ENCODE results near the gene NELL1. TPM values are rescaled to one million over a fixed set of nuclear protein-coding genes. Genes with fewer than 3 reads are reported as not detected.

The NELL1 gene
- total RNA-seq, 1 donor from 2014 or later: not detected

- no peak for TF ChIP-seq CTCF (IDR thresholded peaks at IDR 0.05)
- ATAC-seq (ENCODE audit: low read depth) (no peak), DNase-seq (no peak)
- intact Hi-C loops (cut with micrococcal nuclease): no loop called here
- Mint-ChIP-seq H3K4me3 (no peak overlapping the region), H3K9me3 (peaks cover 7% of the 10 kb centered on the region), H3K27me3 (no peaks in the 10 kb centered on the region), H3K4me1 (no peaks in the 10 kb centered on the region), H3K36me3 (ENCODE audit: low read depth) (no peaks in the 10 kb centered on the region), H3K27ac (no peak overlapping the region)
- CTCF ChIA-PET: no interaction called here
- POLR2A ChIA-PET: no interaction called here
Observed at GRCh38 chr11:21323617-21324016, 654.2 kb downstream of the NELL1 start.

- ATAC-seq (ENCODE audit: low read depth) (no peak), DNase-seq (no peak)
- CTCF ChIA-PET: no interaction called here
- no peaks in the 10 kb centered on the region for H3K27me3 Mint-ChIP-seq
- POLR2A ChIA-PET: no interaction called here
- no peak overlapping the region for H3K4me3 Mint-ChIP-seq
- TF ChIP-seq CTCF (IDR thresholded peaks at IDR 0.05): no peak
- no peaks in the 10 kb centered on the region for H3K4me1 Mint-ChIP-seq
- H3K27ac Mint-ChIP-seq: no peak overlapping the region
- no peaks in the 10 kb centered on the region for H3K36me3 Mint-ChIP-seq (ENCODE audit: low read depth)
- H3K9me3 Mint-ChIP-seq: no peaks in the 10 kb centered on the region
- intact Hi-C loops (cut with micrococcal nuclease): no loop called here
Observed at GRCh38 chr11:21343204-21343603, 673.8 kb downstream of the NELL1 start.

GRCh38 chr11:21346361-21346760 lies 677.0 kb downstream of the NELL1 start:
- DNase-seq (no peak), ATAC-seq (ENCODE audit: low read depth) (no peak)
- intact Hi-C loops (cut with micrococcal nuclease): no loop called here
- Mint-ChIP-seq H3K4me1 (no peaks in the 10 kb centered on the region), H3K27me3 (no peaks in the 10 kb centered on the region), H3K36me3 (ENCODE audit: low read depth) (no peaks in the 10 kb centered on the region), H3K4me3 (no peak overlapping the region), H3K9me3 (no peaks in the 10 kb centered on the region), H3K27ac (no peak overlapping the region)
- no peak for TF ChIP-seq CTCF (IDR thresholded peaks at IDR 0.05)
- POLR2A ChIA-PET: no interaction called here
- CTCF ChIA-PET: no interaction called here

GRCh38 chr11:21350613-21351012 lies 681.2 kb downstream of the NELL1 start:
- Mint-ChIP-seq H3K4me1 (no peaks in the 10 kb centered on the region), H3K27ac (no peak overlapping the region), H3K36me3 (ENCODE audit: low read depth) (no peaks in the 10 kb centered on the region), H3K27me3 (no peaks in the 10 kb centered on the region), H3K9me3 (no peaks in the 10 kb centered on the region), H3K4me3 (no peak overlapping the region)
- DNase-seq (no peak), ATAC-seq (ENCODE audit: low read depth) (no peak)
- CTCF ChIA-PET: no interaction called here
- POLR2A ChIA-PET: no interaction called here
- TF ChIP-seq CTCF (IDR thresholded peaks at IDR 0.05): no peak
- intact Hi-C loops (cut with micrococcal nuclease): no loop called here

GRCh38 chr11:21353425-21353824 lies 684.0 kb downstream of the NELL1 start:
- Mint-ChIP-seq H3K4me1 (no peaks in the 10 kb centered on the region), H3K9me3 (peaks cover 5% of the 10 kb centered on the region), H3K4me3 (no peak overlapping the region), H3K27ac (no peak overlapping the region), H3K27me3 (no peaks in the 10 kb centered on the region), H3K36me3 (ENCODE audit: low read depth) (no peaks in the 10 kb centered on the region)
- DNase-seq: no peak
- TF ChIP-seq CTCF (IDR thresholded peaks at IDR 0.05): no peak
- ATAC-seq (ENCODE audit: low read depth): no peak
- POLR2A ChIA-PET: no interaction called here
- intact Hi-C loops (cut with micrococcal nuclease): no loop called here
- CTCF ChIA-PET: no interaction called here
